ENCODE measurements around the gene CNTN4.

Gene CNTN4

GRCh38 chr3:3101660-3102458, 1003.2 kb downstream of the CNTN4 start:
- no peak for DNase-seq (ENCODE audit: low read depth in 2 of 2)

- DNase-seq (ENCODE audit: low read depth in 2 of 2): no peak
Observed at GRCh38 chr3:3102751-3103150, 1004.1 kb downstream of the CNTN4 start.

GRCh38 chr3:3105246-3105645, 1006.6 kb downstream of the CNTN4 start:
- no peak for DNase-seq (ENCODE audit: low read depth in 2 of 2)

GRCh38 chr3:3105815-3106214, 1007.1 kb downstream of the CNTN4 start:
- no peak for DNase-seq (ENCODE audit: low read depth in 2 of 2)

- DNase-seq (ENCODE audit: low read depth in 2 of 2): no peak
Observed at GRCh38 chr3:3107181-3107580, 1008.5 kb downstream of the CNTN4 start.
